Neural cell (in vitro differentiated cells): Measurements from ENCODE around the gene DNAL1.

Experiments used
- EP300 ChIP-seq: fragments of 450-650 bp; conservative IDR thresholded peaks from 2 replicates; pipeline ENCODE4 v1.6.1; 2014; ENCODE audit warnings: antibody characterized with exemption, mild to moderate bottlenecking, moderate library complexity; ENCODE audit not compliant: poor library complexity, severe bottlenecking
- EZH2 ChIP-seq: fragments of 200-600, 300-800 bp; shearing (Covaris generic), sonication (generic); IDR thresholded peaks from 2 replicates; pipeline ENCODE4 v1.6.1; 2014; ENCODE audit warnings: antibody characterized with exemption, low read length, borderline replicate concordance, mild to moderate bottlenecking; ENCODE audit not compliant: insufficient read depth, poor library complexity, severe bottlenecking
- POLR2AphosphoS5 ChIP-seq: IDR thresholded peaks from 2 replicates; pipeline ENCODE4 v1.6.1; 2012
- RAD21 ChIP-seq: fragments of 450-650 bp; conservative IDR thresholded peaks from 2 replicates; pipeline ENCODE4 v1.6.1; 2014; ENCODE audit warnings: antibody characterized with exemption, mild to moderate bottlenecking, moderate library complexity
- SMC3 ChIP-seq: fragments of 450-650 bp; conservative IDR thresholded peaks from 2 replicates; pipeline ENCODE4 v1.6.1; 2014; ENCODE audit warnings: antibody characterized with exemption, mild to moderate bottlenecking, moderate library complexity; ENCODE audit not compliant: poor library complexity
- TAF1 ChIP-seq: IDR thresholded peaks from 2 replicates; pipeline ENCODE4 v1.6.1; 2012; ENCODE audit warnings: low read depth
- TF ChIP-seq, protein P1 (sequence below): fragments of 450-650 bp; IDR thresholded peaks from 2 replicates; pipeline ENCODE4 v1.5.1; 2014; ENCODE audit warnings: antibody characterized with exemption, mild to moderate bottlenecking, moderate library complexity; ENCODE audit not compliant: poor library complexity, severe bottlenecking

DNA sequence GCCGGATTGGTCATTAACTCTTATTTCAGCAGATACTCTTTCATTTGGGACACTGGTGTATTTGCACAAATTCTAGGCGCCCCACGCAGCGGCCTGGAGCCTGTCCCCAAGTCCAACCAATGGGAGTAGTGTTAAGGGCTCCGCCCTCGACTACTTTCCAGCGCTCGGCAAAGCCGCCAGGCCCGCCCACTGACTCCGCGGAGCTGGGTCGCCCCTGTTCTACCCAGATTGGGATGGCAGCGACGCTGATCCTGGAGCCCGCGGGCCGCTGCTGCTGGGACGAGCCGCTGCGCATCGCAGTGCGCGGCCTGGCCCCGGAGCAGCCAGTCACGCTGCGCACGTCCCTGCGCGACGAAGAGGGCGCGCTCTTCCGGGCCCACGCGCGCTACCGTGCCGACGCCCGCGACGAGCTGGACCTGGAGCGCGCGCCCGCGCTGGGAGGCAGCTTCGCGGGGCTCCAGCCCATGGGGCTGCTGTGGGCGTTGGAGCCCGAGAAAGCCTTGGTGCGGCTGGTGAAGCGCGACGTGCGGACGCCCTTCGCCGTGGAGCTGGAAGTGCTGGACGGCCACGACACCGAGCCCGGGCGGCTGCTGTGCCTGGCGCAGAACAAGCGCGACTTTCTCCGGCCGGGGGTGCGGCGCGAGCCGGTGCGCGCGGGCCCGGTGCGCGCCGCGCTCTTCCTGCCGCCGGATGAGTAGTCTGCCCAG lies 32.3 kb upstream of the DNAL1 start, which contains the start of gene ACOT6:
- TF ChIP-seq, protein P1, sequence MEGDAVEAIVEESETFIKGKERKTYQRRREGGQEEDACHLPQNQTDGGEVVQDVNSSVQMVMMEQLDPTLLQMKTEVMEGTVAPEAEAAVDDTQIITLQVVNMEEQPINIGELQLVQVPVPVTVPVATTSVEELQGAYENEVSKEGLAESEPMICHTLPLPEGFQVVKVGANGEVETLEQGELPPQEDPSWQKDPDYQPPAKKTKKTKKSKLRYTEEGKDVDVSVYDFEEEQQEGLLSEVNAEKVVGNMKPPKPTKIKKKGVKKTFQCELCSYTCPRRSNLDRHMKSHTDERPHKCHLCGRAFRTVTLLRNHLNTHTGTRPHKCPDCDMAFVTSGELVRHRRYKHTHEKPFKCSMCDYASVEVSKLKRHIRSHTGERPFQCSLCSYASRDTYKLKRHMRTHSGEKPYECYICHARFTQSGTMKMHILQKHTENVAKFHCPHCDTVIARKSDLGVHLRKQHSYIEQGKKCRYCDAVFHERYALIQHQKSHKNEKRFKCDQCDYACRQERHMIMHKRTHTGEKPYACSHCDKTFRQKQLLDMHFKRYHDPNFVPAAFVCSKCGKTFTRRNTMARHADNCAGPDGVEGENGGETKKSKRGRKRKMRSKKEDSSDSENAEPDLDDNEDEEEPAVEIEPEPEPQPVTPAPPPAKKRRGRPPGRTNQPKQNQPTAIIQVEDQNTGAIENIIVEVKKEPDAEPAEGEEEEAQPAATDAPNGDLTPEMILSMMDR, result peak; percentile 24
- no peak for TF ChIP-seq EZH2
- peak; percentile 14 for TF ChIP-seq TAF1
- TF ChIP-seq RAD21, result no peak
- peak; percentile 35 for TF ChIP-seq SMC3
- TF ChIP-seq POLR2AphosphoS5, result no peak
- TF ChIP-seq EP300, result peak; percentile 29
